Esophagus muscularis mucosa (tissue), 4 donors: ENCODE results near the gene EXOC6B. TPM values are rescaled to one million over a fixed set of nuclear protein-coding genes. Genes with fewer than 3 reads are reported as not detected.

Source experiments
- DNase-seq: peaks from one replicate; pipeline ENCODE4 v3.0.0-alpha.2; 2017; ENCODE audit errors: extremely low spot score
- H3K27ac ChIP-seq, 4 donors: fragments of 200-600 bp; sonication (generic); replicated peaks in 1 of 4; 1 replicate in 3 of 4; 2 replicates in 1 of 4; pipeline ENCODE4 v1.5.1; 2016 to 2019; ENCODE audit warnings: mild to moderate bottlenecking in 1 of 4
- H3K27me3 ChIP-seq, 4 donors: fragments of 200-600 bp; sonication (generic); one replicate each; pipeline versions ENCODE4 v1.5.1 to v1.6.0; 2016 to 2019
- H3K36me3 ChIP-seq, 4 donors: fragments of 200-600 bp; sonication (generic); one replicate each; pipeline ENCODE4 v1.5.1; 2016 to 2019
- H3K4me1 ChIP-seq, 4 donors: fragments of 200-600 bp; sonication (generic); one replicate each; pipeline ENCODE4 v1.5.1; 2016 to 2019
- H3K4me3 ChIP-seq, 4 donors: fragments of 200-600 bp; sonication (generic); 1 replicate in 2 of 4; 2 replicates in 2 of 4; pipeline ENCODE4 v1.5.1; 2016 to 2019; ENCODE audit warnings: mild to moderate bottlenecking in 4 of 4, moderate library complexity in 1 of 4
- H3K9me3 ChIP-seq, 4 donors: fragments of 200-600 bp; sonication (generic); 1 replicate in 3 of 4; 2 replicates in 1 of 4; pipeline ENCODE4 v1.5.1; 2016 to 2019
- EP300 ChIP-seq: sonication (generic); formaldehyde crosslinking; IDR thresholded peaks from one replicate; pipeline ENCODE4 v1.6.1; 2017; ENCODE audit warnings: antibody characterized with exemption
- POLR2A ChIP-seq: fragments of 450-650 bp; IDR thresholded peaks from one replicate; pipeline ENCODE4 v1.6.1; 2017; ENCODE audit warnings: antibody characterized with exemption, moderate library complexity, mild to moderate bottlenecking, low read depth
- POLR2AphosphoS5 ChIP-seq, 2 donors: sonication (generic); formaldehyde crosslinking; IDR thresholded peaks; one replicate each; pipeline ENCODE4 v1.6.1; 2017; ENCODE audit warnings: antibody characterized with exemption in 2 of 2
- WGBS: methylation state at CpG from one replicate; pipeline ENCODE4 v1.1.5; 2018; 5-methylcytosine and 5-hydroxymethylcytosine counted together
- intact Hi-C: fragments of 100-400 bp; cut with DNase I; formaldehyde crosslinking; loops from one replicate; pipeline ENCODE4 v1.15.1; 2023
- total RNA-seq, 4 donors: library from RNA; depleted of rRNA; stranded (reverse); fragments of >200 nt; gene quantifications; one replicate each; pipeline versions ENCODE4 v1.1.0 to v1.2.1, GENCODE V29; 2016
- TF ChIP-seq, protein P1 (sequence below), 3 experiments: fragments of 200-600 bp in 2 of 3; fragments of 450-650 bp in 1 of 3; sonication (generic) in 2 of 3; IDR thresholded peaks; one replicate each; pipeline ENCODE4 v1.5.1; 2017 to 2019; ENCODE audit warnings: antibody characterized with exemption in 3 of 3, mild to moderate bottlenecking in 2 of 3, moderate library complexity in 1 of 3

The EXOC6B gene
- total RNA-seq, 4 donors from 2014 or later: 24.5 to 45.9 (median 37.4) TPM

DNA sequence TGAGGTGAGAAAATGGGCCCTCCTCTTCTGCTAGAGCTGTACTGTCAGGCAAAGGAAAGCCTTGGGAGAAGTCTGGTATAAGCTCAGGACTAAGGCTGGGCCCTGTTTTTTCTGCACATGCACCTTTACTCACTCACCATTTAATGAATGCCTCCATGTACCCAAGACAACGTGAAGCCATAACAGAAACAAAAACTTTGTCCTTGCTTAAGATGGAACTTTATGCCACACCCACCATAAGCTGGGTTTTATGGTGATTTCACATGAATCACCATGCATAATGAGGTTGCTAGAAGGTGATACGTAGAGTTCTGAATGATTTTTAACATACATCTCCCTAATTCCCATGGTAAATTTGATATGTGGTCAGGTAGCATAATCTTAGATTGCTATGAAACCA, 614.5 kb downstream of the EXOC6B start:
- Histone ChIP-seq H3K36me3 (no peaks in the 10 kb centered on the region), H3K4me3 (no peak overlapping the region), H3K9me3 (no peaks in the 10 kb centered on the region), H3K27ac (no peak overlapping the region), H3K27me3 (no peaks in the 10 kb centered on the region), H3K4me1 (peaks cover 0 to 12% (median 10%) of the 10 kb centered on the region in 4 donors)
- DNase-seq: no peak
- intact Hi-C loops: no loop called here
- TF ChIP-seq, protein P1, sequence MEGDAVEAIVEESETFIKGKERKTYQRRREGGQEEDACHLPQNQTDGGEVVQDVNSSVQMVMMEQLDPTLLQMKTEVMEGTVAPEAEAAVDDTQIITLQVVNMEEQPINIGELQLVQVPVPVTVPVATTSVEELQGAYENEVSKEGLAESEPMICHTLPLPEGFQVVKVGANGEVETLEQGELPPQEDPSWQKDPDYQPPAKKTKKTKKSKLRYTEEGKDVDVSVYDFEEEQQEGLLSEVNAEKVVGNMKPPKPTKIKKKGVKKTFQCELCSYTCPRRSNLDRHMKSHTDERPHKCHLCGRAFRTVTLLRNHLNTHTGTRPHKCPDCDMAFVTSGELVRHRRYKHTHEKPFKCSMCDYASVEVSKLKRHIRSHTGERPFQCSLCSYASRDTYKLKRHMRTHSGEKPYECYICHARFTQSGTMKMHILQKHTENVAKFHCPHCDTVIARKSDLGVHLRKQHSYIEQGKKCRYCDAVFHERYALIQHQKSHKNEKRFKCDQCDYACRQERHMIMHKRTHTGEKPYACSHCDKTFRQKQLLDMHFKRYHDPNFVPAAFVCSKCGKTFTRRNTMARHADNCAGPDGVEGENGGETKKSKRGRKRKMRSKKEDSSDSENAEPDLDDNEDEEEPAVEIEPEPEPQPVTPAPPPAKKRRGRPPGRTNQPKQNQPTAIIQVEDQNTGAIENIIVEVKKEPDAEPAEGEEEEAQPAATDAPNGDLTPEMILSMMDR (IDR thresholded peaks at IDR 0.05): no peak
- TF ChIP-seq POLR2AphosphoS5 (IDR thresholded peaks at IDR 0.05) (no peak), EP300 (no peak), POLR2A (no peak)
- WGBS: 78% methylated on average over 2 of the region's 2 CpGs

DNA sequence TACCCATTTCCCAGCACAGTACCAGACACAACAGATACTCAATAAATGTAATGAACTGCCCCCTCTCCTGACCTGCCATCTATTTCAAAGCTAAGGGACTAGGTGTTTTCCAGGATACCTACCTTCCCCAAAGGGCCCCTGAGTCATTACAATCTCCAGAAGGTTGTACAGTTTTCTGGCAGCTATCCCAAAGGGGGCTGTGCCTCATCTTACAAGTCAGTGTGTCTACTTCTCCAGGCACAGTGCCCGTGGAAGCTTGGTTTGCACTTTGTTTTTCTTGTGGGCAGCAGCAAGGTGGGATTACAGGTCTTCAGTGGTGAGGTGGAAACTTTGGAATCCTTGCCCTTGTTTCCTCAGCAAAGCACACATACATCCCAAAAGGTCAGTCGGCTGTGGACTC, 615.4 kb downstream of the EXOC6B start:
- Histone ChIP-seq H3K36me3 (no peaks in the 10 kb centered on the region), H3K9me3 (no peaks in the 10 kb centered on the region), H3K4me1 (peaks cover 5 to 16% (median 12%) of the 10 kb centered on the region in 4 donors), H3K27ac (no peak overlapping the region), H3K27me3 (no peaks in the 10 kb centered on the region), H3K4me3 (no peak overlapping the region)
- DNase-seq: no peak
- 76% methylated on average over 2 of the region's 2 CpGs for WGBS
- intact Hi-C loops: no loop called here
- TF ChIP-seq EP300 (no peak), POLR2AphosphoS5 (IDR thresholded peaks at IDR 0.05) (no peak)

DNA sequence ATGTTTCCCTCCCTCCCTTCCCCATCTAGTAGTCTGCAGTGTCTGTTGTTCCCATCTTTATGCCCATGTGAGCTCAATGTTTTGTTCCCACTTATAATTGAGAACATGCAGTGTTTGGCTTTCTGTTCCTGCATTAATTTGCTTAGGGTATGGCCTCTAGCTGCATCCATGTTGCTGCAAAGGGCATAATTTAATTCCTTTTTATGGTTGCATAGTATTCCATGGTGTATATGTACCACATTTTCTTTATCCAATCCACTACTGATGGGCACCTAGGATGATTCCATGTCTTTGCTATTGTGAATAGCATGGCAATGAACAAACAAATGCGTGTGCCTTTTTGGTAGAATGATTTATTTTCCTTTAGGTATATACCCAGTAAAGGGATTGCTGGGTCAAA, 617.6 kb downstream of the EXOC6B start:
- intact Hi-C loops: no loop called here
- WGBS: 100% methylated on average over 1 of the region's 1 CpG
- H3K4me3 ChIP-seq: no peak overlapping the region
- peaks cover 23 to 29% (median 24%) of the 10 kb centered on the region in 4 donors for H3K4me1 ChIP-seq
- DNase-seq: no peak
- no peaks in the 10 kb centered on the region for H3K9me3 ChIP-seq
- H3K27ac ChIP-seq: no peak overlapping the region
- H3K36me3 ChIP-seq: no peaks in the 10 kb centered on the region
- no peak for TF ChIP-seq POLR2AphosphoS5 (IDR thresholded peaks at IDR 0.05)
- TF ChIP-seq, protein P1 (IDR thresholded peaks at IDR 0.05): no peak
- TF ChIP-seq POLR2A: no peak
- TF ChIP-seq EP300: no peak
- no peaks in the 10 kb centered on the region for H3K27me3 ChIP-seq

DNA sequence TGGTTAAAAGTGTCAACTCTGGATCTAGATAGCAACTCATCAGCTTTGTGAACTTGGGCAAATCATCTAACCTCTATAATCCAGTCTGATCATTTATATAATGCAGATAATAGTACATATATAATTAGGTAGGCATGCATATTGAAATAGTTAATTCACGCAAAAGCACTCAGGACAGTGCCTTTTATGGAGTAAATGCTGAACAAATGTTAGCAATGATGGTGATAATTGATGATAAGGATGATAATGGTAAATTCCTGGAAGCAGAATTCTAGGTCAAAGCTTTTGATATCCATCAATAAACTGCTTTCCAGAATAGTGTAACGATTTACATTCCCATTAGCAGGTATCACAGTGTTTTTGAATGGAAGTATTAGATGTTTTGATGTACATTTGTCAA, 618.5 kb downstream of the EXOC6B start:
- no peak overlapping the region for H3K4me3 ChIP-seq
- WGBS: 91% methylated on average over 2 of the region's 2 CpGs
- intact Hi-C loops: no loop called here
- no peaks in the 10 kb centered on the region for H3K27me3 ChIP-seq
- no peaks in the 10 kb centered on the region for H3K36me3 ChIP-seq
- DNase-seq: no peak
- peaks cover 23 to 29% (median 24%) of the 10 kb centered on the region in 4 donors for H3K4me1 ChIP-seq
- no peak overlapping the region for H3K27ac ChIP-seq
- no peaks in the 10 kb centered on the region for H3K9me3 ChIP-seq
- TF ChIP-seq POLR2AphosphoS5 (IDR thresholded peaks at IDR 0.05) (no peak), EP300 (no peak), POLR2A (no peak)
- TF ChIP-seq, protein P1 (IDR thresholded peaks at IDR 0.05): no peak

DNA sequence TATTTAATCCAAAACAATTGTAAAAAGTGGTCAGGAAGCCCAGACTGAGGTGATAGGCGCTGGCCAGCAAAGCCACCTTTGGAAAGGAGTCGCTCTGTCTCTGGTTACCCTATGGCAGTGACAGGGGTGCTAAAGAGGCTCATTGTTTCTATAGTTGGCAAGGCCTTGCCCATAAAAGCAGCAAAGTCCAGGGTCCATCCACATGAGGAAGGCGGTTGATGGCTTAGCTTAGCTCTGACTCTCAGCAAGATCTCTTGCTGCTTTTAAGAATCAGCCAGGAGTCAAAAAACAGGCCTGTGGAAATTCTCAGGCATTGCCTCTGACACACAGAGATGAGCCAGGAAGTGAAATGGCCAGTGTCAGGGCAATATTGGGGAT, 620.3 kb downstream of the EXOC6B start:
- Histone ChIP-seq H3K27ac (peak overlapping the region; percentile 45 to 66 (median 52)), H3K36me3 (no peaks in the 10 kb centered on the region), H3K27me3 (no peaks in the 10 kb centered on the region), H3K4me3 (no peak overlapping the region), H3K4me1 (peaks cover 23 to 29% (median 24%) of the 10 kb centered on the region in 4 donors), H3K9me3 (no peaks in the 10 kb centered on the region)
- intact Hi-C loops: no loop called here
- no peak for TF ChIP-seq POLR2A
- TF ChIP-seq, protein P1 (IDR thresholded peaks at IDR 0.05): no peak
- TF ChIP-seq EP300: no peak
- TF ChIP-seq POLR2AphosphoS5 (IDR thresholded peaks at IDR 0.05): no peak
- DNase-seq: no peak
- 83% methylated on average over 3 of the region's 3 CpGs for WGBS
